Karpas-422 (cell line): ENCODE results near the gene MAP2K3. TPM values are rescaled to one million over a fixed set of nuclear protein-coding genes. Genes with fewer than 3 reads are reported as not detected.
"Not testable (repeated sequence)": the region's sequence is repeated elsewhere in the genome, so short reads cannot be mapped to it uniquely, and the experiment has no call there.

Experiments used
- DNase-seq: peaks from one replicate; pipeline ENCODE4 v3.0.0-alpha.2; 2015
- H2AFZ ChIP-seq: fragments of 200-600 bp; sonication (generic); 2 replicates; pipeline ENCODE4 v1.6.1; 2014; ENCODE audit warnings: antibody characterized with exemption, low read length, mixed read lengths
- H3K27ac ChIP-seq: fragments of 200-600 bp; sonication (generic); 2 replicates; pipeline ENCODE4 v1.5.1; 2014; ENCODE audit warnings: mild to moderate bottlenecking, low read length, moderate library complexity
- H3K27me3 ChIP-seq: fragments of 200-600 bp; sonication (generic); 2 replicates; pipeline ENCODE4 v1.6.1; 2014; ENCODE audit warnings: low read length, mixed read lengths
- H3K36me3 ChIP-seq: fragments of 200-600 bp; sonication (generic); 2 replicates; pipeline ENCODE4 v1.6.1; 2014; ENCODE audit warnings: low read length, mixed read lengths; ENCODE audit not compliant: insufficient read depth
- H3K4me1 ChIP-seq: fragments of 200-600 bp; sonication (generic); 2 replicates; pipeline ENCODE4 v1.6.1; 2014; ENCODE audit warnings: mild to moderate bottlenecking, low read length, mixed read lengths
- H3K4me2 ChIP-seq: fragments of 200-600 bp; sonication (generic); 2 replicates; pipeline ENCODE4 v1.6.1; 2014; ENCODE audit warnings: low read length, low read depth, mild to moderate bottlenecking; ENCODE audit not compliant: poor library complexity, severe bottlenecking
- H3K4me3 ChIP-seq: fragments of 200-600 bp; sonication (generic); 2 replicates; pipeline ENCODE4 v1.5.1; 2014; ENCODE audit warnings: mild to moderate bottlenecking, antibody characterized with exemption, low read length, mixed read lengths
- H3K79me2 ChIP-seq: fragments of 200-600 bp; sonication (generic); 2 replicates; pipeline ENCODE4 v1.6.1; 2014; ENCODE audit warnings: mild to moderate bottlenecking, low read length, mixed read lengths
- H3K9ac ChIP-seq: fragments of 200-600 bp; sonication (generic); 2 replicates; pipeline ENCODE4 v1.6.0; 2014; ENCODE audit warnings: low read length
- H3K9me2 ChIP-seq: fragments of 200-600 bp; sonication (generic), shearing (Covaris generic); replicated peaks from 2 replicates; pipeline ENCODE4 v1.6.0; 2014; ENCODE audit warnings: mild to moderate bottlenecking, low read length, moderate library complexity; ENCODE audit not compliant: insufficient read depth
- H3K9me3 ChIP-seq: fragments of 300-700, 200-600 bp; sonication (generic); 2 replicates; pipeline ENCODE4 v1.6.1; 2014; ENCODE audit warnings: low read length, mixed read lengths
- H4K20me1 ChIP-seq: fragments of 200-600 bp; sonication (generic); 2 replicates; pipeline ENCODE4 v1.6.1; 2014; ENCODE audit warnings: mild to moderate bottlenecking, antibody characterized with exemption, low read length, low read depth; ENCODE audit not compliant: insufficient read depth
- total RNA-seq: library from RNA; depleted of rRNA; stranded (reverse); fragments of >200 nt; shearing (Covaris generic); gene quantifications from 2 replicates; pipeline ENCODE4 v1.2.3, GENCODE V29; 2014; ENCODE audit warnings: low replicate concordance

Gene MAP2K3
- total RNA-seq, 1 experiment from 2014 or later = 49.4 TPM

DNA sequence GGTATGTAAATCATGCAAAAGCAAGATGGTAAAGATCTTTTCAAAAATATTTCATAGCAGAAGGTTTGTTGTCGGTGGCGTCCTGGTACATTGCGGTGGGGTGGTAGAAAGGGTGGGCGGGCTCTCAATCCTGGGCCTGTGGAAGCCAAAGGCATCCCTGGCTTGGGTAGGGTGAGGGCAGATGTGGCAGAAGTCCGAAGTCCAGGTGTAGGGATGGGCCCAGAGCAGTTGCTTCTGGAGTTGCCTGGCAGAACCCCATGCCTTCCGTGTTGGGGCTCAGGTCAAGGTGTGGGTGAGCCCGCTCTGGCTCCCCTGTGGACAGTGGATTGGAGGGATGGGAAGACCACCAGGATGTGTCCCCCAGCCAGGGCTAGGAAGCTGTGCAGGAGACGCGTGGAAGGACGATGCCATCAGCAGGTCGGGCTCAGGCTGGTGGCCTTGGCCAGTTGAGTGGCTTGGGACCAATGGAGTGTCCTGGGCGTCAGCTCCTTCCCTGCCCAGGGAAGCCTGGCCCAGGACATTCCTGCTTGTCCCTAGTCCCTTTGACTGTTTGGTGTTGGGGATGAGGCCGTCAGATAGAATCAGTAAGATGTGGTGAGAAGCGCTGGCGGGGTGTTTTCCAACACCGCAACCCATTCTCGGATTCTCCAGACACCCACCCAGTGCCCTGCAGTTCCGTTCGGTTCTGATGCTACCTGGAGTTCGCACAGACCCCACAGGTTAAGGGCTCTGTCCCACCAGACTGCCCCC, 21.1 kb downstream of the MAP2K3 start:
- not testable (repeated sequence) for DNase-seq, H3K27me3 ChIP-seq, H3K4me2 ChIP-seq, H3K9ac ChIP-seq, H3K4me1 ChIP-seq, H3K27ac ChIP-seq, H3K4me3 ChIP-seq, H3K9me2 ChIP-seq, H2AFZ ChIP-seq, H3K9me3 ChIP-seq, H4K20me1 ChIP-seq, H3K79me2 ChIP-seq
- H3K36me3 ChIP-seq = peaks cover 42% of the 10 kb centered on the region

DNA sequence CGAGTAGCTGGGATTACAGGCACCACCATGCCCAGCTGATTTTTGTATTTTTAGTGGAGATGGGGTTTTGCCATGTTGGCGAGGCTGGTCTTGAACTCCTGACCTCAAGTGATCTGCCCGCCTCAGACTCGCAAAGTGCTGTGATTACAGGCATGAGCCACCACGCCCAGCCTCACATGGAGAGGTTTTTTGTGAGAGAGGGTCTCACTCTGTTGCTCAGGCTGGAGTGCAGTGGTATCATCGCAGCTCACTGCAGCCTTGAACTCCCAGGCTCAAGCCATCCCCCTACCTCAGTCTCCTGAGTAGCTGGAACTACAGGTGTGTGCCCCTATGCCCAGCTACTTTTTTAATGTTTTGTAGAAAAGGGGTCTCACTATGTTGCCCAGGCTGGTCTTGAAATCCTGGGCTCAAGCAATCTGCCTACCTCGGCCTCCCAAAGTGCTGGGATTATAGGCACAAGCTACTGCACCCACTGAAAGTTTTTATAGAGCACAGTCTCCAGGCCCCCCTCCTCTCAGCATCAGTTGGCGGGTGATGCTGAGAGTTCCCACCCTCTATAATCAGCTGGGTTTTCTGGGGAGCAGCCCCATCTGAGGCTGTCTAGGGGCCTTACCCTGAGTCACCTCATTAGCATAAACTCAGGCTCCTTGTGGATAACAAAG, 22.2 kb downstream of the MAP2K3 start:
- H2AFZ ChIP-seq, H3K27me3 ChIP-seq, H3K9me3 ChIP-seq, H4K20me1 ChIP-seq, H3K9ac ChIP-seq, H3K9me2 ChIP-seq, H3K4me1 ChIP-seq, H3K4me2 ChIP-seq, H3K79me2 ChIP-seq, DNase-seq, H3K4me3 ChIP-seq, H3K27ac ChIP-seq: not testable (repeated sequence)
- peaks cover 35% of the 10 kb centered on the region for H3K36me3 ChIP-seq

DNA sequence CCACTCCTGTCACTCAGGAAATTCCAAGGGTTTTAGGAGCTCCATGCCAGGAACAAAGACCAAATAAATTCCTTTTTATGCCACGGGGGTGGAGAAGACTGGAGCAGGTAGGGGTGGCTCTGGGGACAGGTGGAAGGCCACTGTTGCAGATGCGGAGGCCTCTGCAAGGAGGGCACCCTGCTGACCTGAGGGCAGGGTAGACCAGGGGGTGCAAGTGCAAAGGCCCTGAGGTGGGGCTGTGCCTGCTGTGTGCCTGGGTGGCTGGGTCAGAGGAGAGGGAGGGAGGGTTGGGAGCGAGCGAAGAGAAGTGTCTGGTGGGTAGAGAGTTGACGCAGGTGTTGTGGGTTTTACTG, 22.7 kb downstream of the MAP2K3 start:
- H3K79me2 ChIP-seq, H4K20me1 ChIP-seq, DNase-seq, H3K4me1 ChIP-seq, H2AFZ ChIP-seq, H3K4me2 ChIP-seq, H3K27me3 ChIP-seq, H3K9ac ChIP-seq, H3K27ac ChIP-seq, H3K9me3 ChIP-seq, H3K4me3 ChIP-seq, H3K9me2 ChIP-seq: not testable (repeated sequence)
- peaks cover 33% of the 10 kb centered on the region for H3K36me3 ChIP-seq

DNA sequence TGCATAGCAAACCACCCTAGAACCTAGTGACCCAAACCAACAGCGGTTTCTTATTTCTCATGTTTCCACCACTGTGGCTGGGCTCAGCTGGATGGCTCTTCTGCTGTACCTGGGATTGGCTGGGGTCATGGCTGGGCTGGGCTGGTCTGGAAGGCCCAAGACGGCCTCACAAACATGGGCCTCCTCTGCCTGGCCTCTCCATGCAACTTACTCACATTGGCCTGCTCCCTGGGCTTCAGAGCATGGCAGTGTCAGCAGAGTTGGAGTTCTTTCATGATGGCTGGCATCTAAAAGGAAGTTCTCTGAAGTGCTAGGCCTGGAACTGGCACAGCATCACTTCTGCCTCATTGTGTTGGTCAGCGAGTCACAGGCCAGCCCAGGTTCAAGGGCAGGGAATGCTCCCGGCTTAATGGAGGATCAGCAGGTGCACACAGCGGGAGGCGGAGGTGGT, 24.4 kb downstream of the MAP2K3 start:
- H3K9ac ChIP-seq, H3K9me2 ChIP-seq, H3K4me3 ChIP-seq, H3K4me2 ChIP-seq, H3K4me1 ChIP-seq, H3K27ac ChIP-seq, H3K9me3 ChIP-seq, H2AFZ ChIP-seq, H3K27me3 ChIP-seq, H3K79me2 ChIP-seq, DNase-seq, H4K20me1 ChIP-seq: not testable (repeated sequence)
- H3K36me3 ChIP-seq = peaks cover 22% of the 10 kb centered on the region

DNA sequence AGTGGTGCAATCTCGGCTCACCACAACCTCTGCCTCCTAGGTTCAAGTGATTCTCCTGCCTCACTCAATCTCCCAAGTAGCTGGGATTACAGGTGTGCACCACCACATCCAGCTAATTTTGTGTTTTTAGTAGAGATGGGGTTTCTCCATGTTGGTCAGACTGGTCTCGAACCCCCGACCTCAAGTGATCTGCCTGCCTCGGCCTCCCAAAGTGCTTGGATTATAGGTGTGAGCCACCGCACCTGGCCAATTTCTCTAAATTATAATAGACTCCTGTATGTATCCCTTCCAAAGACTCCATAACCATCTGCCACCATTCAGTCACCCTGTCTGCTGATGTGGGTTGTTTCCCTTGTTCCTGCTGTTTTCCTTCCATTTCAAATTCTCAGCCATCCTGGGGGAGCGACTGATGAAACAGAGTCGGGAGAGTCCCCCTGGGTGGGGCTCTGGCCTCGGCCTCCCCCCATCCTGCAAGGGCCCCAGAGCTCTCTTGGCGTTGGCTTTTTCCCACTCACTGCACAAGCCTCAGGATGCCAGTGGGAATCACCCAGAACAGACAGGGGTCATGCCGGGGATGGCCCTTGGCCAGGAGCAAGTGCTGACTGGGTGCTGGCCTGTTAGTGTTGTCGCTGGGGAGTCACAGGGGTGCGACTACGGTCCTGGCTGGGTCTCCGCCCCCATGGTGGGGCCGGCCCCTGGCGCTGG, 25.7 kb downstream of the MAP2K3 start:
- not testable (repeated sequence) for H3K27me3 ChIP-seq, H2AFZ ChIP-seq, H3K4me2 ChIP-seq, H3K9ac ChIP-seq, H3K4me3 ChIP-seq, H4K20me1 ChIP-seq, H3K27ac ChIP-seq, H3K9me3 ChIP-seq, H3K9me2 ChIP-seq, H3K79me2 ChIP-seq, DNase-seq, H3K4me1 ChIP-seq
- H3K36me3 ChIP-seq = peaks cover 20% of the 10 kb centered on the region

DNA sequence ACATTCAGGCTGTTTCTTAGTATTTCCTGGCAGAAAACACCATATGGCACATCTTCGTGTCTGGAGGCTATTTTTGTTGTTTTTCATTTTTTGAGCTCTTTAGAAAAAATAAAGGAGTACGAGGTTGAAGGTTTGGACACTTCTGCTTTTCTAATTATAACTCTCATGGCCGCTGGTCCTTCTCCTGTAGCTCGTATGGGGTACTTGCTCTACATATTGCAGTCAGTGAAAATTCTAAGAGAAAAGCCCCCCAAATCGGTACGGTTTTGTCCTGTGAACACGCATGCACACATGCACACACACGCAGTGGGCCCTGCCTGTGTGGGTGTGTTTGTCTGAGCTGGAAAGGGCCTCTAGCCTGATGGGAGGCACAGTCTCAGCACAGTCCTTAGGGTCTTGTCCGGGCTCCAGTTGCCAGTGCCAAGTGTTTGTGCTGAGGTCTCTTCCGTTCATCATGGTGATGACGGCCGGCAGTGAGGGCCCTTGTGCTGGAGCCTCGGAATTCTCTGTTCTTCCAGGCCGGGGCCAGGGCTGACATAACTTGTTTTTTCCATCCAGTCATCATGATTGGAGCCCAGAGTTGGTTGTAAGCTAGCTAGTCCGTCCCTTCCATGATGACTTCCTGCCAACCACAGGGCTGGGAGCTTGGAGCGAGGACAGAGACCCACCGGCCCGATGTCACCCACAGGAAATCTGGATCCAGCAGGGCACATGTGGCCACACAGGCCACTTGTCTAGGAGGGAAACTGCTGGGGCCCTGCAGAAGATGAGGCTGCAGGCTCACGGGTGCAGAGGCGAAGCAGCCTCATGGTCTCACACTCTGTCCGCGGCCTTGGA, 26.5 kb downstream of the MAP2K3 start:
- H2AFZ ChIP-seq, H4K20me1 ChIP-seq, H3K9ac ChIP-seq, H3K9me2 ChIP-seq, H3K27ac ChIP-seq, H3K79me2 ChIP-seq, H3K4me3 ChIP-seq, H3K9me3 ChIP-seq, DNase-seq, H3K4me2 ChIP-seq, H3K4me1 ChIP-seq, H3K27me3 ChIP-seq: not testable (repeated sequence)
- peaks cover 20% of the 10 kb centered on the region for H3K36me3 ChIP-seq

DNA sequence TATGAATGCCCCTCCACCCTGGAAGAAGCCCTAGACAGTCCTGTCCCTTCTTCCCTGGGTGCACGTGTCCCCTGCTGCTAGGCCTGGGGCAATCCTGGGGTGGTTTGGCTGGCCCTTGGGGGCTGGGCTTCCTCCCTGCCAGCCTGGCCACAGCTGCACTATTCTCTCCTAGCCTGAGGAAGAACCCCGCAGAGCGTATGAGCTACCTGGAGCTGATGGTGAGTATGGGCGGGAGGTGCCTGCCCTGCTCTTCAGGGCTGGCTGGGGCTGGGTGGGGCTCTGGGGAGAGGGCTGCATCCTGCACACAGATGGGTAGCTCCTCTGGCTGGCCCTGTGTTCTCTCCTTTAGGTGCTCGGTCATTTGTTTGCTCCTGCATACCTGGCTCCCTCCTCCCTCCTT, 28.8 kb downstream of the MAP2K3 start:
- Histone ChIP-seq H3K4me1 (peaks cover 16% of the 10 kb centered on the region), H3K27ac (no peak overlapping the region), H3K36me3 (peaks cover 9% of the 10 kb centered on the region), H2AFZ (no peak overlapping the region), H3K27me3 (no peaks in the 10 kb centered on the region), H3K9ac (no peak overlapping the region), H3K9me2 (no peaks in the 10 kb centered on the region), H3K4me3 (no peak overlapping the region), H3K4me2 (no peak overlapping the region), H4K20me1 (no peaks in the 10 kb centered on the region), H3K79me2 (no peaks in the 10 kb centered on the region), H3K9me3 (peaks cover 5% of the 10 kb centered on the region; the same call in 1 of the 2 replicates)
- DNase-seq = no peak

DNA sequence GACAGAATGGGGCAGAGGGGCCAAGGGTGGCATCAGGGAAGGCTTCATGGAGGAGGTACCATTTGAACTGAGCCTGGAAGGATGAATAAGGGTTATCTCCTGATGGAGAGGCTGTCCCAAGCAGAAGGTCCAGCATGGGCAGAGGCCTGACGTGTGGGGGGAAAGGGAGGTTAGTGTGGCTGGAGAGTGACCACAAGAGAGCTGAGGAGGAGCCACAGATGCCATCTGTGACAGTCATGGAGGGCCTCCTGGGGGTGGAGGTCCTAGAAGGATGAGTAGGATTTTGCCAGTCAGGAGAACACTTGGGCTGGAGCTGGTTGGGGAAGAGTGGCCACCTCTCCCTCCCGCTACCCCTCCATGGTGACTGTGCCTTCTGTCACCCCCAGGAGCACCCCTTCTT, 29.2 kb downstream of the MAP2K3 start:
- not testable (repeated sequence) for H3K9me3 ChIP-seq, H4K20me1 ChIP-seq, H3K9me2 ChIP-seq, H3K4me3 ChIP-seq, H3K4me2 ChIP-seq, H3K27ac ChIP-seq, H3K79me2 ChIP-seq, DNase-seq, H3K9ac ChIP-seq, H3K36me3 ChIP-seq, H2AFZ ChIP-seq, H3K27me3 ChIP-seq
- peaks cover 20% of the 10 kb centered on the region for H3K4me1 ChIP-seq
